Hindlimb muscle (tissue), 1 donor: ENCODE measurements around the gene RUNX3. TPM values are rescaled to one million over a fixed set of nuclear protein-coding genes. Genes with fewer than 3 reads are reported as not detected.
"Not testable (repeated sequence)": the region's sequence is repeated elsewhere in the genome, so short reads cannot be mapped to it uniquely, and the experiment has no call there.

ENCODE experiments used
- DNase-seq: peaks from one replicate; pipeline ENCODE4 v3.0.0-alpha.2; 2013
- polyA plus RNA-seq: library from polyadenylated mRNA; unstranded; fragments of 120-200 nt; gene quantifications from one replicate; pipeline ENCODE4 v1.2.1, GENCODE V29; 2013; ENCODE audit not compliant: insufficient read length

RUNX3 gene
- polyA plus RNA-seq, 1 donor: 0.72 TPM

- DNase-seq: no peak
Observed at GRCh38 chr1:24912376-24913273, 17.5 kb downstream of the RUNX3 start.

- DNase-seq: no peak
Observed at GRCh38 chr1:24911651-24912155, 18.4 kb downstream of the RUNX3 start.

- no peak for DNase-seq
Observed at GRCh38 chr1:24910751-24911650, 19.1 kb downstream of the RUNX3 start.

GRCh38 chr1:24910210-24910609 lies 19.9 kb downstream of the RUNX3 start:
- no peak for DNase-seq

- DNase-seq: peak; percentile 19
Observed at GRCh38 chr1:24909388-24909898, 20.6 kb downstream of the RUNX3 start.

GRCh38 chr1:24908591-24909259 lies 21.4 kb downstream of the RUNX3 start:
- no peak for DNase-seq

- DNase-seq: not testable (repeated sequence)
Observed at GRCh38 chr1:24907587-24908294, 22.3 kb downstream of the RUNX3 start.

GRCh38 chr1:24906760-24907490 lies 23.2 kb downstream of the RUNX3 start:
- no peak for DNase-seq

GRCh38 chr1:24905979-24906720 lies 23.9 kb downstream of the RUNX3 start:
- DNase-seq: no peak

GRCh38 chr1:24905355-24905978 lies 24.6 kb downstream of the RUNX3 start:
- no peak for DNase-seq

GRCh38 chr1:24904731-24905354 lies 25.2 kb downstream of the RUNX3 start:
- no peak for DNase-seq

GRCh38 chr1:24903955-24904730 lies 25.9 kb downstream of the RUNX3 start:
- no peak for DNase-seq

- no peak for DNase-seq
Observed at GRCh38 chr1:24903560-24903954, 26.5 kb downstream of the RUNX3 start.

- DNase-seq: no peak
Observed at GRCh38 chr1:24903011-24903461, 27.0 kb downstream of the RUNX3 start.

- no peak for DNase-seq
Observed at GRCh38 chr1:24902471-24902891, 27.6 kb downstream of the RUNX3 start.

GRCh38 chr1:24901791-24902470 lies 28.1 kb downstream of the RUNX3 start:
- DNase-seq: no peak

GRCh38 chr1:24900985-24901781 lies 28.9 kb downstream of the RUNX3 start:
- no peak for DNase-seq
